Measurements from ENCODE around the gene LIMK1. TPM values are rescaled to one million over a fixed set of nuclear protein-coding genes. Genes with fewer than 3 reads are reported as not detected.

The LIMK1 gene
- polyA plus RNA-seq, 1 donor (not counting 4 experiments of a cell fraction or from before 2014, with no cell fraction given), result 13.3 TPM

DNA sequence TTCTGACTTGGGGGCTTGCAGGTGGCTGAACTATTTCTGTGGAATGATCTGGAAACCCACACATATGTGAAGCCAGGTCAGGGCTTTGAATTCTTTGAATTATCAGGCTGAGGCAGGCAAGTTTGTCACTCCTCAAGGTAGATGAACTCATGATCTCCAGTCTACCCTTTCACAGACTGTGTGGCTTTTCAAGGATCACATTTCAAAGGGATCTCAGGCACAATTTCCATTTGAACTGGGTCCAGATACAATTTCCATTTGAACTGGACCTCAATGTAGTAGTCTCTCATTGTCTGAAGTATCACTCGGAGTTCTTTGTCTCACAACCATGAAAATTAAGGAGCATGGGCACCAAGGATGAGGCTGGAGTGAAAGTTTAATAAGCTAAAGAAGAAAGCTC lies 64.9 kb downstream of the LIMK1 start:
- no peaks in the 10 kb centered on the region for H3K9me3 ChIP-seq (ENCODE audit: control insufficient read depth, low read depth, low read length)
- dilution Hi-C loops (cut with MboI; ENCODE audit: extremely low pct_ligation_motif_present, low sequenced_read_pairs), result no loop called here
- H3K9ac ChIP-seq (ENCODE audit: control insufficient read depth, extremely low read depth, insufficient read depth, low read length), result no peak overlapping the region
- no peaks in the 10 kb centered on the region for H3K36me3 ChIP-seq (ENCODE audit: control insufficient read depth in 2 of 2, extremely low read depth in 1 of 2, insufficient read depth in 2 of 2, low read length in 2 of 2)
- no peaks in the 10 kb centered on the region for H3K4me1 ChIP-seq (ENCODE audit: control insufficient read depth, extremely low read depth, insufficient read depth, low read length)
- no peak overlapping the region for H2AFZ ChIP-seq (ENCODE audit: control insufficient read depth, low read length)
- no peak for TF ChIP-seq EZH2 (IDR thresholded peaks at IDR 0.05; ENCODE audit: low read length)
- TF ChIP-seq, protein P1, sequence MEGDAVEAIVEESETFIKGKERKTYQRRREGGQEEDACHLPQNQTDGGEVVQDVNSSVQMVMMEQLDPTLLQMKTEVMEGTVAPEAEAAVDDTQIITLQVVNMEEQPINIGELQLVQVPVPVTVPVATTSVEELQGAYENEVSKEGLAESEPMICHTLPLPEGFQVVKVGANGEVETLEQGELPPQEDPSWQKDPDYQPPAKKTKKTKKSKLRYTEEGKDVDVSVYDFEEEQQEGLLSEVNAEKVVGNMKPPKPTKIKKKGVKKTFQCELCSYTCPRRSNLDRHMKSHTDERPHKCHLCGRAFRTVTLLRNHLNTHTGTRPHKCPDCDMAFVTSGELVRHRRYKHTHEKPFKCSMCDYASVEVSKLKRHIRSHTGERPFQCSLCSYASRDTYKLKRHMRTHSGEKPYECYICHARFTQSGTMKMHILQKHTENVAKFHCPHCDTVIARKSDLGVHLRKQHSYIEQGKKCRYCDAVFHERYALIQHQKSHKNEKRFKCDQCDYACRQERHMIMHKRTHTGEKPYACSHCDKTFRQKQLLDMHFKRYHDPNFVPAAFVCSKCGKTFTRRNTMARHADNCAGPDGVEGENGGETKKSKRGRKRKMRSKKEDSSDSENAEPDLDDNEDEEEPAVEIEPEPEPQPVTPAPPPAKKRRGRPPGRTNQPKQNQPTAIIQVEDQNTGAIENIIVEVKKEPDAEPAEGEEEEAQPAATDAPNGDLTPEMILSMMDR (optimal IDR thresholded peaks at IDR 0.05 in 1 of 3, IDR thresholded peaks at IDR 0.05 in 1 of 3, conservative IDR thresholded peaks at IDR 0.05 in 1 of 3; ENCODE audit: extremely low read depth in 1 of 3, insufficient read depth in 2 of 3, low read length in 3 of 3), result no peak
- no peaks in the 10 kb centered on the region for H3K9me1 ChIP-seq (ENCODE audit: control insufficient read depth, extremely low read depth, insufficient read depth, low read length)
- H3K79me2 ChIP-seq (ENCODE audit: control insufficient read depth, insufficient read depth, low read length), result no peaks in the 10 kb centered on the region
- no peaks in the 10 kb centered on the region for H3K27me3 ChIP-seq (ENCODE audit: control insufficient read depth, extremely low read depth, insufficient read depth, low read length)
- no peak overlapping the region for H3K27ac ChIP-seq (ENCODE audit: control insufficient read depth, insufficient read depth, low read length)
- DNase-seq (ENCODE audit: low read depth, low spot score) (no peak), FAIRE-seq (no peak)
- no peak overlapping the region for H3K4me3 ChIP-seq (ENCODE audit: control insufficient read depth in 2 of 3, extremely low read depth in 1 of 3, insufficient read depth in 2 of 3, low read depth in 1 of 3, low read length in 3 of 3)
- no peaks in the 10 kb centered on the region for H4K20me1 ChIP-seq (ENCODE audit: control insufficient read depth, extremely low read depth, insufficient read depth, low read length)
- no peak overlapping the region for H3K4me2 ChIP-seq (ENCODE audit: control insufficient read depth, extremely low read depth, insufficient read depth, low read depth, low read length)

DNA sequence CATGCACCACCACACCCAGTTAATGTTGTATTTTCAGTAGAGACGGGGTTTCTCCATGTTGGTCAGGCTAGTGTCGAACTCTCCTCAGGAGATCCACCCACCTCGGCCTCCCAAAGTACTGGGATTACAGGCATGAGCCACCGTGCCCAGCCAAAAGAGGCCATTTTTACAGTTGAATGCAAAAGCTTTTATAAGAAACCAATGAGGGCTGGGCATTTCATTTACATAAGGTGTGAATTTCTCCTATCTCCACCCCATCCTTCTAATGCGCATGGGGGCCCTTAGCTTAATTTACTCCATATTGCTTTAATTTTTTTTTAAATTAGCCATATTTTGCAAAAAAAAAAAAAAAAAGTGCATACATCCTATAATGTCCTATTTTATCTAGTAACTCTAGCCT lies 65.5 kb downstream of the LIMK1 start:
- Histone ChIP-seq H4K20me1 (ENCODE audit: control insufficient read depth, extremely low read depth, insufficient read depth, low read length) (no peaks in the 10 kb centered on the region), H3K9me3 (ENCODE audit: control insufficient read depth, low read depth, low read length) (no peaks in the 10 kb centered on the region), H3K36me3 (ENCODE audit: control insufficient read depth in 2 of 2, extremely low read depth in 1 of 2, insufficient read depth in 2 of 2, low read length in 2 of 2) (no peaks in the 10 kb centered on the region), H2AFZ (ENCODE audit: control insufficient read depth, low read length) (no peak overlapping the region), H3K27me3 (ENCODE audit: control insufficient read depth, extremely low read depth, insufficient read depth, low read length) (no peaks in the 10 kb centered on the region), H3K79me2 (ENCODE audit: control insufficient read depth, insufficient read depth, low read length) (no peaks in the 10 kb centered on the region), H3K27ac (ENCODE audit: control insufficient read depth, insufficient read depth, low read length) (no peak overlapping the region), H3K4me1 (ENCODE audit: control insufficient read depth, extremely low read depth, insufficient read depth, low read length) (no peaks in the 10 kb centered on the region), H3K4me2 (ENCODE audit: control insufficient read depth, extremely low read depth, insufficient read depth, low read depth, low read length) (no peak overlapping the region), H3K9me1 (ENCODE audit: control insufficient read depth, extremely low read depth, insufficient read depth, low read length) (no peaks in the 10 kb centered on the region), H3K4me3 (ENCODE audit: control insufficient read depth in 2 of 3, extremely low read depth in 1 of 3, insufficient read depth in 2 of 3, low read depth in 1 of 3, low read length in 3 of 3) (no peak overlapping the region), H3K9ac (ENCODE audit: control insufficient read depth, extremely low read depth, insufficient read depth, low read length) (no peak overlapping the region)
- FAIRE-seq (no peak), DNase-seq (ENCODE audit: low read depth, low spot score) (no peak)
- dilution Hi-C loops (cut with MboI; ENCODE audit: extremely low pct_ligation_motif_present, low sequenced_read_pairs), result no loop called here
- TF ChIP-seq, protein P1 (optimal IDR thresholded peaks at IDR 0.05 in 1 of 3, IDR thresholded peaks at IDR 0.05 in 1 of 3, conservative IDR thresholded peaks at IDR 0.05 in 1 of 3; ENCODE audit: extremely low read depth in 1 of 3, insufficient read depth in 2 of 3, low read length in 3 of 3), result no peak
- TF ChIP-seq EZH2 (IDR thresholded peaks at IDR 0.05; ENCODE audit: low read length), result no peak
